Retinal pigment epithelial cell (primary cell): ENCODE data around the gene COPG2.

ENCODE experiments used
- DNase-seq: peaks from one replicate; pipeline ENCODE4 v3.0.0-alpha.2; 2010; ENCODE audit warnings: low read depth
- H3K4me3 ChIP-seq: 2 replicates; pipeline ENCODE4 v1.5.1; 2011; ENCODE audit warnings: mild to moderate bottlenecking, low read length, control low read depth, moderate library complexity
- TF ChIP-seq, protein P1 (sequence below): conservative IDR thresholded peaks from 2 replicates; pipeline ENCODE4 v1.5.1; 2011; ENCODE audit warnings: low read depth, low read length, control low read depth, inconsistent platforms

Gene COPG2

DNA sequence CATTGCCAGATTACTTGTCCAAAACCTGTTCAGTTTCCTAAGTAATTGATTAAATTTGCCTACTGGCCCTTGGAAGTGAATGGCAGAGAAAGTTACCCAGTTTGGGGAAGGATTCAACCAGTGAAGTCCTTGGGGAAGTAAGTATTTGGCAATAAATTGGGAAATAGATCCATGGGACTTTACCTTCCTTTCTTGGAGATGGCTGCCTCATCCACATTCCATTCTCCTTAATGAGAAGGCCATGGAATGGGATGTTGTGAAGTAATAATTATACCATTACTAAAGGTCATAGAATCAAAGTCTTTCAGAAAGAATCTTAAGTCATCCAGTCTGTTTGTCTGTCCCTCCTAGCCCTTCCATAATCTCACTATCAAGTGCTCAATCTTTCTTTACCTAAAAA lies 4.5 kb upstream of the COPG2 start:
- DNase-seq: no peak
- no peak overlapping the region for H3K4me3 ChIP-seq
- TF ChIP-seq, protein P1, sequence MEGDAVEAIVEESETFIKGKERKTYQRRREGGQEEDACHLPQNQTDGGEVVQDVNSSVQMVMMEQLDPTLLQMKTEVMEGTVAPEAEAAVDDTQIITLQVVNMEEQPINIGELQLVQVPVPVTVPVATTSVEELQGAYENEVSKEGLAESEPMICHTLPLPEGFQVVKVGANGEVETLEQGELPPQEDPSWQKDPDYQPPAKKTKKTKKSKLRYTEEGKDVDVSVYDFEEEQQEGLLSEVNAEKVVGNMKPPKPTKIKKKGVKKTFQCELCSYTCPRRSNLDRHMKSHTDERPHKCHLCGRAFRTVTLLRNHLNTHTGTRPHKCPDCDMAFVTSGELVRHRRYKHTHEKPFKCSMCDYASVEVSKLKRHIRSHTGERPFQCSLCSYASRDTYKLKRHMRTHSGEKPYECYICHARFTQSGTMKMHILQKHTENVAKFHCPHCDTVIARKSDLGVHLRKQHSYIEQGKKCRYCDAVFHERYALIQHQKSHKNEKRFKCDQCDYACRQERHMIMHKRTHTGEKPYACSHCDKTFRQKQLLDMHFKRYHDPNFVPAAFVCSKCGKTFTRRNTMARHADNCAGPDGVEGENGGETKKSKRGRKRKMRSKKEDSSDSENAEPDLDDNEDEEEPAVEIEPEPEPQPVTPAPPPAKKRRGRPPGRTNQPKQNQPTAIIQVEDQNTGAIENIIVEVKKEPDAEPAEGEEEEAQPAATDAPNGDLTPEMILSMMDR: no peak

DNA sequence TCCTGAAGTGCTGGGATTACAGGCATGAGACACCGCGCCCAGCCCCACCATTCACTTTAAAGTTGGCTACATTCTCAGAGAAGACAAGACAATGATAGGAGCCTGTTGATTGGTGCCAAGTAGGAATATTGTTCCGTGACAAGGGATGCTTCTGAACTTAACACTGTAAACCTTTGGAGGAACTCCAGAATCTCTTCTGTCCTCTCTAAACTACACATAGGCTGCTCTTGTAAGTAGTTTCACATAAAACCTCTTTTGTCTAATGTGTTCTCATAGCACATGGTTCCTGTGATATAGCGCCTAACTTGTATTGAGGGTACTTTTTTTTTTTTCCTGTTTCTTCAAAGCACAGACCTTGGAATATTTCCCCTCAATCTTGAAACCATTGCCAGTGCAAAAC lies 3.6 kb upstream of the COPG2 start:
- H3K4me3 ChIP-seq: no peak overlapping the region
- DNase-seq: no peak
- TF ChIP-seq, protein P1: no peak

DNA sequence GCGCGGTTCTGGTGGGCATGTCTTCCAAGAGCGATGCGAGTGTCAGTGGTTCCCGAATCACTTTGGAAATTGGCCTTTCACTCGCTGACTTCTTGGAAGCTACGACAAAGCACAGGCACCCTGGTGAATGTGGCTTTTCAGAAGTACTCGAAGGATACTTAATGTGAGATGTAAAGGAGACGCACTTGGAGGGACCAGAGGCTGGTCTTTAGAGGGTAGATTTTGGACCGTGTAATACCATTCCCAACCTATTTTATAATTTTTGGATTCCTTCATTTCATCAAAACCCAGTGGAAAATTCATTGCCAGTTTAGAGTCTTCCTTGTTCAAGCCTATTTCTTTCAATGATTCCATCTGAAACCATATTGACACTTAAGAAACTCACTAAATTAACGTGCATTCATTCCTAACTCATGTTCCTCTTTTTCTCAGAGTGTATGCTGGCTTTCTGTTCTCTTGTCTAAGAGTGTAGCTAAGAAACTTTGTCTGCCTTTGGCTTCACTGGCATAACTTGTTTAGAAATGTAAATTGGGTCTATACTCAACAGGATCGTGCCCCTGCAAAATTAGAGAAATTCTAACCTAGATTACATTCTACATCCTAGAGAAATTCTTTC lies 645 bp upstream of the COPG2 start:
- H3K4me3 ChIP-seq: peak overlapping the region; percentile 77
- DNase-seq: no peak
- TF ChIP-seq, protein P1: no peak

DNA sequence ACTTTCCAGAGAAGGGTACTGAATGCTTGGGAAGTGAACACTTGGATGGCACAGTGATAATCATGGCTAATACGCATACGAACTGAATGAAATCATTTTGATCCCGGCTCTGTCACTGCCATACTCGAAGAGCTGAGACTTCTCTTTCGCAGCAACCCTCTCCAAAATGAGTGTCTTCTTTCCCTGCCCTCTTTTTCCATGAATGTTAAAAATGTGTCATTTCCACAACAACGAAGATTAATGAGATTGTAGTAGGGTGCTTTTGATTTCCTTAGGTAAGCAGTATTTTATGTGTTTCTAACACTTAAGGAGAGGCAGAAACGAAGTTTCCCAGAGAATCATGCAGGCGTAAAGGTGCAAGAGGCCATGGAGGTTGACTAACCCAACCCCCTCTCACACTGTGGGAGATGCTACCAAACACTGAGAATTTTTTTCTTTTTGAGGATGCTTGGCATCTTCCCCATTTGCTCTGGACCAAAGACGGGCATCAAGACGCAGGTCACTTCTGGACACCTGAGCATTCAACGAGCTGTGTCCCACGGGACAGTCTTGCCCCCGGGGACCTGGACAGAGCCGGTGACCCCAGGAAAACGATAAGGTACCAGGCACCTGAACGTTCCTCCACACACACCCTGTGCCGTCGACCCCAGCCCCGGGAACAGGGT lies 823 bp downstream of the COPG2 start:
- H3K4me3 ChIP-seq: peak overlapping the region; percentile 79
- TF ChIP-seq, protein P1: no peak
- DNase-seq: no peak

DNA sequence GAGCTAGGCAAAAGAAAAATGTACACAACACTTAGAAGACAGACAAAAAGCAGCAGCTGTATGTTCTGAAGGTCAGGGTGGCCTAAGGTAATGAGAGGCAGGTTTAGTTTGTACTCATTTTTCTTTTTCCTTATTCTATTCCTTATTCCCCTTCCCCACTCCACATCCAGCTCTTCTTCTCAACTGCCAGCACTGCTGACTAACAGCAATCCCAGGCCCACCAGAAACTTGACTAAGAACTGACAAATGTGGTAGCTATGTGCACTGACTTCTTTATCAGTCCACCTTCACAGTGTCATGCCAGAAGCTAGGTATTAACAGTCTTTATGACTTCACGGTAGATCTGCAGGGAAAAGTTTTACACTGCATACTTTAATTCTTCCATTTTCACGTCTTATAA lies 6.1 kb downstream of the COPG2 start:
- TF ChIP-seq, protein P1: no peak
- no peak for DNase-seq

DNA sequence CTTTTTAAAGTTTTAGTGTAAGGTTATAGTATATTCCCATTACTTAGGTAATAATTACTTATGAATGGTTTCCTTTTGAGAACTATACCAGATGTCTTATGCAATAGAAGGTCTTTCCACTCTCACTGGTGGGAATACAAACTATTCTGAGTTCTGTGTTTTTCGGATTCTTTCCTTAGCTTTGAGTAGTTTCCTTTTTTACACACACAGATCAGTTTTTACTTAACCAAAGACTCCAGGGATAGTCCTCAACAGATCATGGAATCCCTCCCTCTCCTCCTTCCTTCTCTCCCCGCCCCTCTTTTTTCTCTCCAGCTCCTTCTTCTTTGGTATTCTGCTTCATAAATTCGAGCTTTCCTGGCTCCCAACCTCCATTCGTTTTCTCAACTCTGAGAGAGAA lies 13.3 kb downstream of the COPG2 start:
- no peak overlapping the region for H3K4me3 ChIP-seq
- DNase-seq: no peak
- TF ChIP-seq, protein P1: no peak

More for the DNA sequence above, 6.1 kb downstream of the COPG2 start:
- H3K4me3 ChIP-seq: no peak overlapping the region

DNA sequence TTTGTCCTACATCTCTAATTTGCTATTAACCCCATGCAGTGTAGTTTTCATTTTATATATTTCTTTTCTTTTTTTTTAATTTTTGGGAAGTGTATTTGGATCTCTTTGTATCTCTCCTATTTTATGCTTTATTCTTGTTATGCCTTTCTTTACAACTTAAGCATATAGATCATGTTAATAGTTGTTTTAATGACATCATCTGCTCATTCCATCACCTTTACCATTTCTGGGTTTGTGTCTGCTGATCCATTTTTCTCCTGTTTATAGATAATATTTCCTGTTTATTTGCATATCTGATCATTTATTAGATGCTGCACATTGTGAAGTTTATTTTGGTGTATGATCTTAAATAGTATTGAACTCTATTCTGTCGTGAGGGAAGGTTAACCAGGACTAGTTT lies 13.7 kb downstream of the COPG2 start:
- DNase-seq: no peak
- TF ChIP-seq, protein P1: no peak
- H3K4me3 ChIP-seq: no peak overlapping the region
